Testis (tissue), 3 donors: Measurements from ENCODE around the gene NFU1. TPM values are rescaled to one million over a fixed set of nuclear protein-coding genes. Genes with fewer than 3 reads are reported as not detected.
A peak's percentile ranks its signal among the peaks of the same experiment; 100 is the strongest.

Source experiments
- DNase-seq: peaks from one replicate; pipeline ENCODE4 v3.0.0-alpha.2; 2019
- H3K27ac ChIP-seq, 2 donors: fragments of 200-600 bp; sonication (generic); one replicate each; pipeline ENCODE4 v1.5.1; 2019
- H3K27me3 ChIP-seq: fragments of 200-600 bp; sonication (generic); one replicate; pipeline ENCODE4 v1.5.1; 2019
- H3K36me3 ChIP-seq: fragments of 200-600 bp; sonication (generic); one replicate; pipeline ENCODE4 v1.5.1; 2017; ENCODE audit warnings: low read depth; ENCODE audit errors: missing control alignments
- H3K4me1 ChIP-seq: fragments of 200-600 bp; sonication (generic); one replicate; pipeline ENCODE4 v1.5.1; 2019
- H3K4me3 ChIP-seq, 2 donors: fragments of 200-600 bp; sonication (generic); one replicate each; pipeline ENCODE4 v1.5.1; 2017 to 2019
- H3K9me3 ChIP-seq: fragments of 200-600 bp; sonication (generic); one replicate; pipeline ENCODE4 v1.5.1; 2017
- CTCF ChIP-seq, 3 experiments: fragments of 450-650 bp in 2 of 3; fragments of 200-600 bp in 1 of 3; sonication (generic) in 1 of 3; IDR thresholded peaks; one replicate each; pipeline ENCODE4 v1.5.1; 2016 to 2019; ENCODE audit warnings: antibody characterized with exemption in 3 of 3, mild to moderate bottlenecking in 2 of 3, moderate library complexity in 1 of 3
- POLR2A ChIP-seq: fragments of 450-650 bp; IDR thresholded peaks from one replicate; pipeline ENCODE4 v1.6.1; 2017; ENCODE audit warnings: antibody characterized with exemption, mild to moderate bottlenecking, moderate library complexity
- WGBS, 2 donors: methylation state at CpG; one replicate each; pipeline ENCODE4 v1.1.5; 2018; 5-methylcytosine and 5-hydroxymethylcytosine counted together
- intact Hi-C: fragments of 100-400 bp; cut with DNase I; formaldehyde crosslinking; loops from one replicate; pipeline ENCODE4 v1.15.1; 2023; ENCODE audit warnings: low total_unique reads
- polyA plus RNA-seq: library from polyadenylated mRNA; stranded (reverse); fragments of 350-450 nt; fragmentation: Illumina TruSeq; extraction: RNeasy Lipid Tissue Mini Kit (QIAGEN cat#74804); gene quantifications from one replicate; pipeline ENCODE4 v1.2.3, GENCODE V29; 2014; ENCODE audit warnings: low read depth, low replicate concordance; ENCODE audit not compliant: insufficient read depth
- total RNA-seq, 2 donors: library from RNA; depleted of rRNA; stranded (reverse); fragments of >200 nt; gene quantifications; one replicate each; pipeline ENCODE4 v1.2.3, GENCODE V29; 2016

Gene NFU1
- total and polyA plus RNA-seq, 3 donors from 2014 or later, result 31.8 to 69.4 (median 33.1) TPM

- peak overlapping the region; percentile 96 to 98 for H3K4me3 ChIP-seq
- whole genome bisulfite sequencing, 2 donors, result 29 to 38% methylated on average over 14 of the region's 14 CpGs
- no peak for DNase-seq
- H3K9me3 ChIP-seq, result no peaks in the 10 kb centered on the region
- peak overlapping the region; percentile 90 to 96 for H3K27ac ChIP-seq
- TF ChIP-seq CTCF (IDR thresholded peaks at IDR 0.05), result no peak
- TF ChIP-seq POLR2A, result no peak
- H3K4me1 ChIP-seq, result peaks cover 11% of the 10 kb centered on the region
- intact Hi-C loops, result no loop called here
- H3K36me3 ChIP-seq, result no peaks in the 10 kb centered on the region
- no peaks in the 10 kb centered on the region for H3K27me3 ChIP-seq
Observed at GRCh38 chr2:69387770-69388481, 49.3 kb downstream of the NFU1 start.

GRCh38 chr2:69386789-69387734 is 50.2 kb downstream of the NFU1 start, which contains the start of gene GFPT1:
Gene GFPT1 (minus strand): TSS chr2:69387227. CDS start chr2:69387071, 156 bp downstream.
- no peaks in the 10 kb centered on the region for H3K27me3 ChIP-seq
- TF ChIP-seq CTCF (IDR thresholded peaks at IDR 0.05), result peak in 1 of 3 experiments; percentile 5
- TF ChIP-seq POLR2A, result peak; percentile 81
- H3K9me3 ChIP-seq, result no peaks in the 10 kb centered on the region
- peak; percentile 96 for DNase-seq
- peaks cover 11% of the 10 kb centered on the region for H3K4me1 ChIP-seq
- H3K27ac ChIP-seq, result peak within 1 kb of the TSS; percentile 90 to 96
- H3K36me3 ChIP-seq, result no peaks in the 10 kb centered on the region
- peak within 1 kb of the TSS; percentile 96 to 98 for H3K4me3 ChIP-seq
- intact Hi-C loops, result no loop called here
- WGBS, 2 donors, result 1% methylated on average over 58 to 97 of the region's 97 CpGs

- Histone ChIP-seq H3K27me3 (no peaks in the 10 kb centered on the region), H3K4me1 (peaks cover 11% of the 10 kb centered on the region), H3K27ac (peak overlapping the region; percentile 90 to 96), H3K9me3 (no peaks in the 10 kb centered on the region), H3K4me3 (peak overlapping the region; percentile 96 to 98), H3K36me3 (no peaks in the 10 kb centered on the region)
- intact Hi-C loops, result no loop called here
- TF ChIP-seq POLR2A (no peak), CTCF (IDR thresholded peaks at IDR 0.05) (no peak)
- WGBS, 2 donors, result 2 to 4% methylated on average over 6 of the region's 6 CpGs
- DNase-seq, result no peak
Observed at GRCh38 chr2:69386360-69386759, 50.9 kb downstream of the NFU1 start.

- Histone ChIP-seq H3K9me3 (no peaks in the 10 kb centered on the region), H3K4me3 (no peak overlapping the region), H3K36me3 (no peaks in the 10 kb centered on the region), H3K27ac (no peak overlapping the region), H3K27me3 (no peaks in the 10 kb centered on the region), H3K4me1 (peaks cover 11% of the 10 kb centered on the region)
- intact Hi-C loops, result no loop called here
- no peak for TF ChIP-seq CTCF (IDR thresholded peaks at IDR 0.05)
- no peak for TF ChIP-seq POLR2A
- no peak for DNase-seq
- WGBS, 2 donors, result 37 to 40% methylated on average over 8 of the region's 8 CpGs
Observed at GRCh38 chr2:69385443-69386151, 51.6 kb downstream of the NFU1 start.
